NCI-H2081 treated with DMSO at 0.1 percent for 48 hours (cell line): ENCODE data around the gene MMD.
"Not testable (repeated sequence)": the region's sequence is repeated elsewhere in the genome, so short reads cannot be mapped to it uniquely, and the experiment has no call there.

ENCODE experiments used
- DNase-seq: peaks from one replicate; lab custom pipeline; 2025; lab: John Stamatoyannopoulos, UW

Gene MMD

DNA sequence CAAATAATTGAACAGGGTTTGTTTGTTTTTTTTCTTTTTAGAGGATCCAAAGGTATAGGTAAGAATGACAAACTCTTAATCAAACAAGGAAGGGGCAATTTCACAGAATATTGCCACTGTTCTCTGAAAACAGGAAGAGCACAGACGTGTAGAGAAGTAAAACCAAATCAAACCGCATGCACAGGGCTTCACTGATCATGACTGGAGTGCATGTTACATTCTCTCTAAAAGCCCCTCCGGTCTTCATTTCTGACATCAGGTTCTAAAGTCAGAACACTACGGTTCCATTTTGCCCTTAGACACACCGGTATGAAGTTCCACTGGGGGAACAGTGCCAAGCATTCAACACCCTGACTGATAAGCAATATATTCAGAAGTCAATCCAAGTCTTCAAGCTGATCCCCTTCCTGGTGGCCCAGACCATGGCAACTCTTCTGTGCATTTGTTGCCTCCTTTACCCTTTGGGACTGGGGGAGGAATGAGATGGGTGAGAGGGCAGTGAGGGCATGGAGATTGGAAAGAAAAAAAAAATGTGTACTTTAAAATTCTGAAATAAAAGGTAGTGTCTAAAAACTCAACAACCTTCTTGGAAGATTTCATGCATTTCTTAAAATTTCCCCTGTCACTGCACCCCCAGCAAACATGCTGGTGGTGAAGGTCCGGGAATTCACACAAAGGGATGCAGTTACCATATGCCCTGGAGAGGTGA, 1.4 kb downstream of the MMD start:
- no peak for DNase-seq

DNA sequence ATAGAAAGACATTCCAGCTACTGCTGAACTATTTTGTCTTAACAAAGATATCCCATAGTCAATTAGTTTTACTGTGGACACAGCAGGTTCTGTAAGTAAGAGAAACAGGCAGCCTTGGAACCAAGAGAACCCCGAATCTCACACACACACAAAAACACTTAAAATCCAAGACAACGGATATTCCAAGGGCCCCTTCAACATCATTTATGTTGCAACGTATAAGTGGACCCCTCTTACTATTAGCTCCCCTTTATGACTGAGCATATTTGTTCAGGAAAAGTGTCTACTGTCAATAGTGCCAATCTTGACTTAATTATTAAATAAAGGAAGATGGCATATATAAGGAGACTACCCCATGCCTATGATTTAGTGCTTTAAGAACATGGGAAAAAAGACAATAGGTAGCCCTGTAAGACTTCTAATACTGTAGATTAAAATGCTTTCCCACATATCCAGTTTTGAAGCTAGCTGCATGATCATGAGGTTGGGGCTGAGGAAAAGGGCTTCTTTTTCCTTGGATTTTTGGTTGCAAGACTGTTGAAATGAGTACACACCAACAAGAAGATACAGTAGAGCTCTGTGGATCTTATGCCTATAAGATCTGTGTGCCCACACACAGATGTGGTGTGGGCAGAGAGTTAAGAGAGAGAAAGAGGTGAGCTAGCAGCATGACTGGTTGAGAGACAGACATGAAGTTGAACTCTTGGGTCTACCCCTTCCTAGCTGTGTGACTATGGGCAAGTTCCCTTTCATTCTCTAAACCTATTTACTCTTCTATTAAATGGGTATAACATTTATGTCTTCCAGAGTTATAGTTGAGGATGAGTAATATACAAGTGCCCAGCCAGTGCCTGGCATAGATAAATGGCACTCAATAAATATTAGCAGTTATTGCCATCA, 3.0 kb downstream of the MMD start:
- no peak for DNase-seq

GRCh38 chr17:55417411-55418268, 4.0 kb downstream of the MMD start:
- no peak for DNase-seq

DNA sequence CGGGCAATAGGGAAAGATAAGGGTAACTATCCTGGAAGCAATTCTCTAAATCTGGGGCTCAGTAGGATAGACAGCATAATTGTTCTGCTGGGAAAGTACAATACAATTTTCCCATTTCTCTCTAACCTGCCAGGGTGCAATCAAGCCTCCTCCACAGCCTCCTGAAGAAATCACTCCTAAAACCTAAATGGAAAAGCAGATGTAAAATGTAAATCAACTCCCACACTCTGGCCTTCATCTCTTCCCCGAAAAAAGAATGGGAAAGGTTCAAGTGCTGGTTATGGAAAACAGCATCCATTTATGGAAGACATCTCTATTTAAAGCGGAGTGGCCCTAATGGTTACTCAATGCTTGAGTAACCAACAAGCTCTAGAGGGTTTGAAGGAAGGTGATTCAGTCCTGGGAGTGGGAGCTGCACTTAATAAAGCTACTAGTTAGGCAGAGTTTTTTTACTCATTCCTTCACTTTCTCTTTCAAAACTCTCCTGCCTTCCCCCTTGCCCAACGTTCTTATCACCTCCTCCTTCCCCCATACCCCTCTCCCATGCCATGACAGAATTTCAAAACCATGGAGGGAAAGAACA, 5.1 kb downstream of the MMD start:
- no peak for DNase-seq

DNA sequence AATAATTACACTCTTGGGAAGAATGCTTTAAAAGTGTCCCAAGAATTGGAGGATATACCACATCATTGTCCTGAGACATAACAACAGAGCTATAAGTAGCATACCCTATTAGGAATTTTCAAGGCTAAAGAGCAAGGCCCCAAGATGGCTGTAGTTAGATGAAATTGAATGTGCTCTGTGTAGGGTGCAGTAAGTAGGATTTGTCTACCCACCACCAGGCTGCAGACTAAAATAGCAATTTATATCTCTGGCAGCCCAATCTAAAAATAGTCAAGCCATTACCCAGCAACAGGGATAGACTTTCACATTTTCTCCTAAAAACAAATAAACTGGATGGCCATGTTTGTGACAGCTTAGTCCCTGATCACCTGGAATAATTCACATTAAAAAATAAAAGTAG, 5.6 kb downstream of the MMD start:
- DNase-seq: no peak

GRCh38 chr17:55414983-55415382, 6.7 kb downstream of the MMD start:
- DNase-seq: no peak

DNA sequence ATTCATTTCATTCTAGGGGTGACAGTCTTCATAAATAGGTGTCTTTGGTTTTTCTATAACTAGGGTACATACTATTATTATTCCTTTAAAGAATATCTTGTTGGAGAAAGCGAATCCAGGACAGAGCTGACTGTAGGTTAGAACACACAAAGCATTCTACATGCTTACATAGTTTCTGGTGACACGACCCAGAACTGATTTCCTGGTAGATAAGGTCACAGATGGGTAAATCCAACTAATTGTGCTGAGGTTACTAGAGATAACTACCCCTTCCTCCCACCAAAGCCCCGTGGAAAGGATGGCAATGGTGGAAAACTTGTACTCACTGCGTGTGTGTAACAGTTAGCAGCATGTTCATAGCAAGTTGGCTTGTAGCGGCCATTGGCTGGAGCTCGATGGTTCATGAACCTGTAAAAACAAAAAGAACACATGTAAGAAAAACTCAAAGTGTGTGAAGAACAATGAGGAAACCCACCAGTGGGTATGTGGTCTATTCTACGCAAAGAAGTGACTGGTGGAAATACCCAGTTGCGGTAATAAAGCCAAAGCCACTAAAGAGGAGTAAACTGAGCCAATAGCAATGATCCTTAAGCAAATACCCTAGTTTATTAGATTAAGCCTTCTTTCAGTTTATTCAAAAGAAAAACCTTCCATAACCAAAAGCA, 7.7 kb downstream of the MMD start:
- no peak for DNase-seq

DNA sequence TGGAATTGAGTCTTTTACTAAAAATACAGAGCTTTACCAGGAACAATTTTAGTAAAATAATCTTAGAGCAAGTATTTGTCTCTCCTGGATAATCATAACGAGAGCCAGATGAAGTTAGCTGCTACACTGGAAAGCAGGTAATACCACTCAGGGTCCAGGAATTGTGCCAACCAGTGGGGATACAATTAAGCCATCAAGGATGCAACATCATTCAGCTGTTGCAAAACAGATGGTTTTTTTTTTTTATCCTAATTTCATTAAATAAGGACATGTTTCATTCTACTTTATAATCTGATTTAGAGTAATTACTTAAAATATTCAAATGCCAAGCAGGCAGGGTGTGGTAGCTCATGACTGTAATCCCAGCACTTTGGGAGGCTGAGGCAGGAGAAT, 10.2 kb downstream of the MMD start:
- no peak for DNase-seq

DNA sequence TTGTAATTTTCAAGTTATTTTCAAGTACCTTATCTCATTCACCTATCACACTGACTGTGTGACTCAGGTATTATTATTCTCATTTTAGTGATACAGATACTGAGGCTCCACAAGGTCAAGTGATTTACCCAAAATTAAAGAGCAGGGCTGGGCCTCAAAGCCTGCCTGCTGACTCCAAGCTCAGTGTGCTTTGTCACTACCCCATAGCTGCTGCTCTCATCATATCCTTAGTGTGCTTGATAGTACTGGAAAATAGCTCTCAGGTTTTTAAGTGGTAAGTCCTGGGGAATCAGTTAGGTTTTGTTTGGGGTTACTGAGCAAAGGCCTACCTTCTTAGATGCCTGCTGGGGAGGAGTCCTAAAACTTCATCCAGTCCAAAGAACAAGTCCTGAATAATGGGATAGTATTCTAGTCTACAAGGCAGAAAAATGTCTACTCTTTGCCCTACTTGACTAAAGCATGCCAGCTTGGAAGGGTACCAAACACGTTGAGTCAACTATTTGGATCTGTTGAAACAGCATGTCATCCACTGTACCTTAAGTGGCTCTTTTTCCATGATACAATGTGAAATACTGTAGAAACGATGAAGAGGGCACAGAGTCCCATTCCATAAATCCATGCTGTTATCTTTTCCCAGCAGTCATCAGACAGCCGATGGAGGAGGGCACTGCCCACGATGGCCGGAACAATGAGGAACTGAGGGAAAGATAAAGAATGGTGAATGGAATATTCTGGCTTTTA, 10.7 kb downstream of the MMD start:
- DNase-seq: no peak

DNA sequence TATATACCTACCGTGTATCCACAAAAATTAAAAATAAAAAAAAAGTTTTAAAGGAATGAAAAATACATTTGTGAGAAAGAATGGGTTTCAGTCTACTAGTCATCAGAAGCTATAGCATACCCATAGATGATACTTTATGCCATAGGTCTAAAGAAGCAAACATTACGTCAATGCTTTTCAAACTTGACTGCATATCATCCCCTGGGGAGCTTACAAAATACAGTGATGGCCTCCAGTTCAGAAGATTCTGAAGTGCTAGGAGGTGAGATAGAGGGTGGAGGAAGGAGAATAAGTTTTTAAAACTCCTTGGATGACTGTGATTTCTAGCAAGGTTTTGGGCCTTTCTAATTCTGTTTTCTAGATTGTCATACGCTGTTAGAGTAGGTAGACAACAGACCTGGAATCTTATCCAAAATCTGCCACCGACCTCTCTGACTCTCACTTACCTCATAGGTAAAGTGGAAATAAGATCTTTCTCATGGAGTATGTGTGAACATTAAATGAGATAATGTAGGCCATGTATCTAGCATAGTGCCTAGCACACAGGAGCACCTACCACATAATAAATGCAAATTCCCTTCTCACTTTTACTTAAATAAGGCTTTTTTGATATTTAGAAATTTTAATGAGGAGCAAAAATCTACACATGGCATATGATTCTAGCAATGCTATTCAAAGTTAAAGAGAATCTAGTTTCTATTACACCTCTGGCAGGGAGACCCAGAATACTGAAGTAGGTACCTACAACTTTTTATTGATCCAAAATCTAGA, 12.4 kb downstream of the MMD start:
- no peak for DNase-seq

GRCh38 chr17:55407641-55408566, 13.7 kb downstream of the MMD start:
- no peak for DNase-seq

GRCh38 chr17:55405600-55405999, 16.0 kb downstream of the MMD start:
- DNase-seq: no peak

DNA sequence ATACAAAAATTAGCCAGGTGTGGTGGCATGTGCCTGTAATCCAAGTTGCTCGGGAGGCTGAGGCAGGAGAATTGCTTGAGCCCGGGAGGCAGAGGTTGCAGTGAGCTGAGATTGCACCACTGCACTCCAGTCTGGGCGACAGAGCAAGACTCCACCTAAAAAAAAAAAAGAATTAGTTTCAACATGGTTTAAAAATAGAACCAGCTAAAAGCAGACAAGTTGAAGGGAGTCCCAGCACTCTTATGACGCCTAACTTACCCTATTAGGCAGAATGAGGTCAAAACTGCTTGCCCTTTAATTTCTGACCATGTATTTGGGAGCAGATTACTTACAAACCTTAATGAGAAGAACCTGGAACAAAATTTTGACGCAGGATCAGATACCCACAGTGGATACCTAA, 17.4 kb downstream of the MMD start:
- DNase-seq: not testable (repeated sequence)

GRCh38 chr17:55402374-55402773, 19.3 kb downstream of the MMD start:
- no peak for DNase-seq

- DNase-seq: no peak
These were observed 22.9 kb downstream of the MMD start for GRCh38 chr17:55398689-55399088.

GRCh38 chr17:55395803-55396505, 25.7 kb downstream of the MMD start:
- DNase-seq: no peak

DNA sequence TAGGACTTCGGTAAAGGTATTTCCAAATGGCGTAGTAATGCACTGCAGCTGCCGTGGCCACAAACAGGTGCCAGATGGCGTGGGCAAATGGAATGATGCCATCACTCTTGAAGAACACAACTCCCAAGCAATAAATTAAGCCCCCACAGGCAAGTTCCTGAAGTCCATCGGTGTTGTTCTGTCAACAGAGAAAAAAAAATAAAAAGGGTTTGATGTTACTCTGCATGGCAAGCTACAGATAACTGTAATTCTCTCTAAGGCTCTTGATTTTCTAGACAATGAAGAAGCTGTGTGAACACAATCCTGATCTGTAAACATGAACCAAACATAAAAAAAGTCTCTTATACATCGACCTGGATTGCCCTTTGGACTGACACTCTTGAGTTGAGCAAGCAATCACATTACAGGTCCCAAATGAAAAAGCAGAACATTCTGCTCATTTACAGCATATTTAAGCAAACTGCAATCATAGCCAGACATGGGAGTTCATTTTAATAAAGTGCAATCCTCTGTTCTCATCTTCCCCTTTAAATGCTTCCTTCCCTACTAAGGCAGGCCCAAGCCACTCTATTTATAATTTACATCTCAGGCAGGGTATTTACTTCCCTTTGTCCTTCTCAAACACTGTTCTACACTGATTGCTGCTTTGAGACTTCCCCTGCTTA, 27.1 kb downstream of the MMD start:
- no peak for DNase-seq
